Right renal pelvis (tissue), 4 donors: ENCODE measurements around the gene TNRC18. TPM values are rescaled to one million over a fixed set of nuclear protein-coding genes. Genes with fewer than 3 reads are reported as not detected.

Experiments used
- DNase-seq, 4 donors: peaks; one replicate each; pipeline ENCODE4 v3.0.0-alpha.2; 2013; ENCODE audit warnings: low read depth in 4 of 4, low spot score in 3 of 4, missing footprints in 1 of 4
- polyA plus RNA-seq, 4 donors: library from polyadenylated mRNA; unstranded; fragments of 120-200 nt; gene quantifications; one replicate each; pipeline ENCODE4 v1.2.1, GENCODE V29; 2013; ENCODE audit not compliant: insufficient read length in 4 of 4

Gene TNRC18
- polyA plus RNA-seq, 4 donors: 93.2 to 130 (median 104) TPM

- no peak for DNase-seq
These were observed 66.9 kb downstream of the TNRC18 start for GRCh38 chr7:5356751-5357119.

DNA sequence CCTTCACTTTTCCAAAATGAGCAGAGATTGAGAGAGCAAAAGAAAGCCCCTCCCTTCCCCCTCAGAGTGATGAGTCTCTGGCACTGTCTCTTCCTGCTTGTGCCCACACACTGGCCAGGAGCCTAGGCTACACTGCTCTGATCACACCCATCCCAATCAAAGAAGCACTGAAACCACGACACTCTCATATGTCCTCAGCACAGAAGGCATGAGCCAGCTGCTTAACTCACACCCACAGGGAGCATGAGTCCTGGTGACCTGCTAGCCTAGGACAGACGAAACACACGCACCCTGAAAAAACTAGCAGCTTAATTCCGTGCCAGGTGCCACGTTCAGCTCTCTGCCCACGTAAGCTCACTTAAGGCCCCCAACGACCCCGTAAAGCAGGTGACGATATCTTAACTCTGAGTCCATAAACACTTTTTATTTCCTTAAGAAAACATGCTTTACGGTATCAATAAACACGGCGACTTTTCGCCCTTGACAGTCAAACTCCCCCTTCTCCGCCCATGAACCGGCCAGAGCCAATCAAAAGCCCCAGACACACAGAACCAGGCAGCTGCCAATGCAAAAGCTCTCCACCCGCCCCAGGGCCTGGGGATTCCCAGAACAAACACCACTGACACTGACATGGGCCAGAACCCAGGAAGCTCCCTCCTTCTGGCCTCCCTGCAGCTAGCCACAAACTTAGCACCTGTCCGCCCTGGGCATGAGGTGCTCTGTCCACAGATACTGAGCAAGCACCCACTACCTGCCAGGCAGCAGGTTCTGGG, 69.0 kb downstream of the TNRC18 start:
- no peak for DNase-seq

GRCh38 chr7:5352440-5353010, 71.1 kb downstream of the TNRC18 start:
- no peak for DNase-seq

GRCh38 chr7:5351507-5352265, 71.9 kb downstream of the TNRC18 start:
- no peak for DNase-seq

- no peak for DNase-seq
These were observed 72.8 kb downstream of the TNRC18 start for GRCh38 chr7:5350600-5351385.

GRCh38 chr7:5350174-5350463, 73.5 kb downstream of the TNRC18 start:
- no peak for DNase-seq

DNA sequence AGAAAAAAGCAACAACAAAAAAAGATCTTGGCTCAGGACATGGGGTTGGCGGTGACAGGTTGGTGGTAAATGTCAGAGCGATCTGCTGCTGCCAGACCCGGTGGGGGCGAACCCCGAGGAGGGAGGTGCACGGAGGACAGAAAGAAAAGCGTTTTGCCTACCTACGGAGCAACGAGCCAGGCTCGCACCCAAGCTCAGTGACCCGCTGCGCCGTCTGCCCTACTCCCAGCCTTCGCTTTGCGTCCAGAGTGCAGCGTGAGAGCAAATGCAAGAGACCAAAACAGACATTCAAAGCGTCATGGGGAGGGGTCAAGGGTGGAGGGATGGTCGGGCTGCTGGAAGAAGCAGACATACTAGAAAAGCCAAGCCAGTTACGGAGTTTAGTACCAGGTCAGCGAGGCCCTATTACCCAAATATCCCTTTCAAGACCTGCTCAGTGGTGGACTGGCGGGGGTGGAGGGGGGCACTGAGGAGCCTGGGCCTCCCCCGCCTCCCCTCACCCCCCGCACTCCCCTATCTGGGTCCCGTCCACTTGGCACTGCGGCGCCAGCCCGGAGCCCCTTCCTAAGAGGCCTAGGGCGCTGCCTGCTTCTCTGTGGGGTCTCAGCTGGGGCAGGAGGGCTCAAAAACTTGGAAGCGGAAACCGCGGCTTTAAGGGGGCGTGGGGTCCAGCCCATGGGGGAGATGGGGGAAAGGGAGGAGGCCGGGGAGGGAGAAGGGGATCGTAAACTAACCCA, 74.0 kb downstream of the TNRC18 start:
- peak in 1 of 4 donors; percentile 19 for DNase-seq

GRCh38 chr7:5349005-5349380, 74.6 kb downstream of the TNRC18 start:
- DNase-seq: no peak

DNA sequence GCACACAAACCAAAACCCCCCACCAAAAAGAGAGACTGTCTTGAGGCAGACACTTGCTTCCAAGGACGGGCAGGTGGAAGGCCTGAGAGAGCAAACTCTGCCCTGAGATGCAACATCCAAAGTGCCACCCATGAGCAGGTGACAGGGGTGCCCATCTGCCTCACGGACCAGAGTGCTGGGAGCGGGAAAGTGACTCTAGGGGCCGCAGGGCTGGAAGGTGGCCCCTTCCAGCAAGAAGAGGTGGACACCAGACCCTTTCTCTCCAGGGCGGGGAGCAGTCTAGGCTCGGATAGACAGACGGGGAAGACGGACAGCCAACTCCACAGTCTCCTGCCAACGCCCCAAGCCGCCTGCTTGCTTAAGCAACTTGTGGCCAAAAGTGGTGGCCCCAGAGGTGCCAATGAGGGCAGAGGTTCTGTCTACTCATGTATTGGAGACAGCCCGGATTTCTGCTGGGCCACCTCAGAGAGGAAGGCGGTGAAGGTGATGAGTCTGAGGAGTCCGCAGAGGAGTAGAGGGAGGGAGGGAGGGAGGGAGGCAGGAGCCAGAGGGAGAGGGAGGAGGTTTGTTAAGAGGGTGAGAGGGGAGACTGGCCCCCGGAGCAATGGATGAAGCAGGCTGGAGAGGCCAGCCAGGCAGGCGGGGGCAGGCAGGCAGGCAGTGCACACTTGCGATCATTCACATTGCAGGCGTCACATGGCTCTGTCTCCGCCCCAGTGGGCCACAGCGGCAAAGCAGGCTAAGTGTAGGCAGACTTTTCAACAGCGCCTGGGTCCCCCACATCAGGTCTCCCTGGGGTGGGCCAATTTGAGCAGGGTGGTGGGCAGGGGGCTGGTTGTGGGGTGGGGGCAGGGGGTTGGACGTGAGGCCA, 75.3 kb downstream of the TNRC18 start:
- no peak for DNase-seq

DNA sequence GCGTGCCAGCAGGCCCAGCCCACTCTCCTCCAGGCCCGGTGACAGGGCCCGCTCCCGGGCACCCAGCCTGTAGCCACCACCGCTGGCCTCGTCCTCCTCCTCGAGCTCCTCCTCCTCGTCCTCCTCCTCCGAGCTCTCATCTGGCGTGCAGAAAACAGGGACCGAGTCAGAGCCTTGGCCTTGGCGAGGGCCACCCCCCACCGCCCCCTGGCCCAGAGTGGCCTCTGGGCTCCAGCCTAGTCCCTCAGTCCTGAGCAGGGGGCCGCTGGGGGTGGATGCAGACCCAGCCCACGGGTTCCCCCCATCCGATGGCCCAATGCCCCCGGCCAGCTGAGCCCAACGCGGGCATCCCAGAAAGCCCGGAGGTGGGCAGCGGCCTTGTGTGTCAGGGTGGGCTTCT, 78.0 kb downstream of the TNRC18 start:
- no peak for DNase-seq

DNA sequence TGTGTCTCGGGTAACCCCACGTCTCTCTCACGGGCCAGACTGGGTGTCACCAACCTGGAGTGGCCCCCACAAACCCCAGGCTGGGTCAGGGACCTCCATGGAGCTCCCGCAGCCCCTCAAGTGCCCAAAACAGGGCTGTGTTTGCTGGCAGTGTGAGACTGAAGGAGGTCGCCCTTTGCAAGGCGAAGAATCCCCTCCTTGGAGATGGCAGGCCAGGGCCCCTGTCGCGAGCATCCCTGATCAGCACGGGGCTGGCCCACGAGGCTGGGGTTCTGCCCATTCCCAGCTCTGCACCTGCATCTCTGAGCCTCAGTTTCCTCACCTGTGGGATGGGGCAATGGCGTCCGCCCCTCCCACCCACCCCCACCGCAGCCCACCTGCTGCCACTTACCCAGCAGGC, 78.5 kb downstream of the TNRC18 start:
- no peak for DNase-seq

DNA sequence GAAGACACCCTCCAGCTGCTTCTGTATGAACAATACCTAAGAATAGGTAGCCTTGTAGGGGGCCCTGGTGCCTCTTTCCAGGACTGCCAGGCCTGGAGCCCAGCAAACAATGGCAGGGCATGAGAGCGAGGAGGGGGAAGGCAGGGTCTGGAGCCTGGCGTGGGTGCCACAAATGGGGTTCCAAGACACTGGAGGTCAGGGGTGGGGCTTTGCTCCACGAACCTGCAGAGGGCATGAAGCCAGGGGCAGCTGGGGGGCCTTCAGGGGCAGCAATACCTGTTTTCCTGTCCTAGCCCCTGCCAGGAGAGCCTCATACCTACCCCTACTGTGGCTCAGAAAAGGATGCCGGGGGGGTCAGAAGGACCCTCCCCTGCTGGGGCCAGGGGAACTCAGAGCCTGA, 79.3 kb downstream of the TNRC18 start:
- no peak for DNase-seq

GRCh38 chr7:5343884-5344283, 79.8 kb downstream of the TNRC18 start:
- no peak for DNase-seq

GRCh38 chr7:5342631-5343030, 81.0 kb downstream of the TNRC18 start:
- no peak for DNase-seq

- no peak for DNase-seq
These were observed 83.7 kb downstream of the TNRC18 start for GRCh38 chr7:5339955-5340354.

DNA sequence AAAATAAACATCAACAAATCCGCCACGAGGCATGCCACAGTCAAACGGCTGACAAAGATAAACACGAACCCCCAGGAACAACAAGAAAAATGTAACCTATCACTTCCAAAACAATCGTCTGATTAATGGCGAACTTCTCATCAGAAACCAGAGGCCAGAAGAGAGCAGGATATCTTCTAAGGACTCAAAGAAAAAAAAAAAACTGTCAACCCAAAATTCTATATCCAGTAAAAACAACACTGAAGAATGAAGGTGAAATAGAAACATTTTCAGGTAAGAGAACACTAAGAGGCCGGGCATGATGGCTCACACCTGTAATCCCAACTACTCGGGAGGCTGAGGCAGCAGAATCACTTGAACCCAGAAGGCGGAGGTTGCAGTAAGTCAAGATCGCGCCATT, 86.6 kb downstream of the TNRC18 start:
- DNase-seq: no peak

- DNase-seq: no peak
These were observed 89.0 kb downstream of the TNRC18 start for GRCh38 chr7:5334671-5335070.

- DNase-seq: no peak
These were observed 90.3 kb downstream of the TNRC18 start for GRCh38 chr7:5333121-5334045.

- DNase-seq: no peak
These were observed 91.1 kb downstream of the TNRC18 start for GRCh38 chr7:5332579-5332978.
